Colon (tissue), 2 donors: Measurements from ENCODE around the gene SLC25A21.
"Not testable (repeated sequence)": the region's sequence is repeated elsewhere in the genome, so short reads cannot be mapped to it uniquely, and the experiment has no call there.

Experiments used
- FAIRE-seq: peaks from 2 replicates; lab custom pipeline; 2012; peaks lifted over from hg19 to GRCh38; lab: Jason Lieb, UNC
- donor health status: control.
- donor health status: control.

SLC25A21 gene

GRCh38 chr14:36863271-36863670, 309.1 kb downstream of the SLC25A21 start:
- FAIRE-seq = no peak

GRCh38 chr14:36862237-36862636, 310.2 kb downstream of the SLC25A21 start:
- FAIRE-seq = not testable (repeated sequence)

- FAIRE-seq = no peak
Observed at GRCh38 chr14:36860831-36861230, 311.6 kb downstream of the SLC25A21 start.

- no peak for FAIRE-seq
Observed at GRCh38 chr14:36859119-36859518, 313.3 kb downstream of the SLC25A21 start.

- no peak for FAIRE-seq
Observed at GRCh38 chr14:36857842-36858445, 314.5 kb downstream of the SLC25A21 start.

DNA sequence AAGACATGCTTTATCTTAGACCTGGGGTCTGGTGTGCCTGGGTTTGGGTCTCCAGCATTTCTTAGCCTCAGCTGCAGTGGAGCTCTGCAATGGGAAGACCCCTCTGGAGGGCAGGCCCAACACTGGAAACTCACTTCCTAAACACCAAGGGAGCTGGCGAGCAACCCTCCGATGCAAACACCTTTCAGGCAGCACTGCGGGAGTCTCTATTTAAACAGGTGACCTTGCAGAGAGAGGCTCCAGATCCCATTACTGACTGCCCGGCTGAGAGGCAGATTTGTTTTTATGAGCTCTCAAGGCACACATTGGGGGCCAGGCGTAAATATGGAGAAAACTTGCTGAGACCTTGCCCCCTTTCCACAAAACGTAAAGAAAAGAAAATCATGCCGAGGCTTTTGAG, 315.3 kb downstream of the SLC25A21 start:
- FAIRE-seq = no peak

DNA sequence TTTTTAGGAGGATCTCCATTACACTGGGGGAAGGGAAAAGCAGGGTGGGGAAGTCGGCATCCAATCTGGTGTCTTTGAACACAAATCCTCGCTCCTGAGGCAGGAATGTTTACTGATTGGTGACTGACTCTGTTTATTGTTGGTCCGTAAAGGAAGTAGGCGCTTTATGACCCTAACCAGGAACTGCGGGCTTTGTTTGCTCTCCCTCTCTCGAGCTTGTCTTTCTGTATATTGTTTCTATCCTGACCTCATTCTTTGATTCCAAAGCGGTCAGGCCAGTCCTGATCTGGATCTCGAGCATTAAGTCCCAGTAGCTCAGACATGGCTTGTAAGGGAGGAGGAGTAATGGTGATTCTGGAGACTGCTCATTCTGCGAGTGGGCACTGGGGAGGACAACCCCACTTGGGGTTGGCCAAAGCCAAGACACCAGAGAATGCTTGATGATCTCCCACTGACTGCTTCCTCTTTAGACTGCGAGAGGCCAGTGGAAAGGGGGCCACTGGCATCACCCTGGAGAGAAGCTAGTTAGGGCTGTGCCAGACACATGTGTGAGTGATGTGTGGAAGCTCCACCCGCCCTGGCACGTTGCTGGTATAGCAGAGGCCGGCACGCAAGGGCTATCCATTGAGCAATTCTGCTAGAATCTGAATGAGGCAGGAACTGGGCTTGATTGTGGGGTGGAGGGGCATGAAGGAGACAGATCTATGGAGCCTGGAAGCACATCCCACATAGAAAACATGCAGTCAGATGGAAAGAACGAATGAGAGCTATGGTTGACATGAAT, 316.1 kb downstream of the SLC25A21 start:
- FAIRE-seq = no peak

- no peak for FAIRE-seq
Observed at GRCh38 chr14:36855396-36855795, 317.0 kb downstream of the SLC25A21 start.

DNA sequence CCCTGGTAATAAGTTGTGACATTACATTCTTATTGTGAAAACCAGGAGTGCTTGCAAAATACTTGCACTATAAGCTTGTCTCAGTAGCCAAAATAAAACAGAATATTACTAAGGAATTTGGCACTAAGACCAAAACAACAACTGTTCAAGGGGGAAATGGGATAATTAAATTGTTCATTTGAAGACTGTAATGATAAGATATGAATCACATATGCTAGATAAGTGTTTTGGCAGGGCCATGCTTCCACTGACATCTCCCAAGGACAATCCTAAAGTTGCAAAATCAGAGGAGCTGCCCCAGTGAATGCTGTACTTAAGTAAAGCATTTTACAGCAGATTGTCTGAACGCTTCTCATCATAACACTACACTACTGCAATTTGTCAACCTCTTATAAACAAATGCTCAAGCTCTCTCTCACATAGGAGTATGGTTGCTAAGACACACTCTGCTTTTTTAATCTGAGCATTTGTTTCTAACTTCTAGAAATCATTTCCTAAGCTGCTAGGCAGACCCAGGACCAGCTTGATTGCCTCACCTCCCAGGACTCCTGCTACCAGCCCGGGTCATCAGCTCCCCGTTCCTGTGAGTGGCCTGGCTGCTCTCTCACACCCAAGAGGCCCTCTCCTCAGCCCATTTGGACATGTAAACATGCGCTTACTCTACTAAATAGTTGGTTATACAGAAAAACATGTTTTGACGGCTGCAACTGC, 319.3 kb downstream of the SLC25A21 start:
- FAIRE-seq = no peak

GRCh38 chr14:36848213-36848612, 324.2 kb downstream of the SLC25A21 start:
- no peak for FAIRE-seq

DNA sequence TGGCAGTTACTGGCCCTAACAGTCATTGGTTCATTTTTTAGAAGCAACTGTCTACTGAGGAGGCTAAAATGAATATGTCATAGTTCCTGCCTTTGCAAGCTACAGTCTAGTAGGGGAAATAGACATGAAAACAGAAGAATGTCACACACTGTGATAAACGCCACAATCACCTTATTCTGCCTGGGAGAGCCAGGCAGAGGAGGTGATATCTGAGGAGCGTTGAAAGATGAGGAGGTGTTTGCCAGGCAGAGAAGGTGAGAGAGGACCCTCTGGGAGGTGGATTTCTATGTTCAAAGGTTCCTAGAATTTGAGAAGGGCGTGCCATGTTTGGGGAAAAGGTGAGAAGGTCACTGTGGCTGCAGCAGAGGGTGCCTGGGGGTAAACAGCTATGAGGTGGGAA, 325.0 kb downstream of the SLC25A21 start:
- FAIRE-seq = no peak

GRCh38 chr14:36845356-36846012, 326.9 kb downstream of the SLC25A21 start:
- FAIRE-seq = no peak

DNA sequence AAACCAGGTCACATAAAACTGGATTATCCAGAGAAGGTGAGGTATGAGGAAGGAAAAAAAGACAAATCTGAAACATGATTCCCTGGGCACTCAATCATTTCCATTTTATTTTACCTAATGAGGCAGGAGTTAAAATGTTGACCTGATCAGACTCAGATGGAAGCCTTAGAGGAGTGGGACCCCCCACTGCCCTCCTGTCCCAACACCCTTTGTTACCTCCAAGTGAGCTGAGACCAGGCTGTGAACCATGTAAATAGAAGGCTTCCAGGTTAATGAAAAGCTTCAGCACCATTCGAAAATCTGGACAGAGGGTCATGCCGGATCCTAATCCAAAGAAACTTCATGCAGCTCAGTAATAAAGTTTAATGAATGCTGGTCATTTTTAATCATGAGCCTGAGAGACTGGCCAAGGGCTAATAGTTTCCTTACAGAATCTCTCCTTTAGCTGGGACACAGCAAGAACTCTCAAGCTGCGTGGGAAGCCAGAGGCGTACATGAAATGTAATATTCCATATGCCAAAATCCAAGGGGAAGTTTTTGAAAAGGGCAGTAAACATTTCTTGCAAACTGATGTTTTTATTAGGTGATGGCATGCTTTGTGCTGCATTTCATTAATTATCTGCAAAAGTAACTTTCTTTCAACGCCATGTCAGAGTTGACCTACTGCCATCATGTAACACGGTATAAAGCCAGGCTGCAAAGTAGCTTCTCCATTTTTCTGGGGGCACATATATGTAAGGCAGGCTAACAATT, 327.8 kb downstream of the SLC25A21 start:
- no peak for FAIRE-seq

- no peak for FAIRE-seq
Observed at GRCh38 chr14:36843410-36843809, 329.0 kb downstream of the SLC25A21 start.

DNA sequence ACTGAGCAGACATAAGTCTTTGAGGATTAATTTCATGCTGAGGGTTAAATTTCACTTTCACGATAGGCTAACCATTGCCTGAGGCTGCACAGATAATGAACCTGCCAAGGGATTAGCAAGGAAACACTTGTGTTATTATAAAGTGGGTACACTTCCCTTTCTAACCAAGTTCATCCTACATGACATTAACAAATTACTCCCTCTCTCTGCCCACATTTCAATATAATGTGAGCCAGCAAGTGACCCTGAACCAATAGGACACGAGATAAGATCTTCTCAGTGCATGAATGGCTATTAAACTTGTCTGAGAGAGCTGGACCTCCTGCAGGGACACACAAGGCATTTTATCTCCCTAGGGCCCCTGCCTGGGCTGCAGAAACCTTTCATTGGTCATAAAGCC, 337.3 kb downstream of the SLC25A21 start:
- FAIRE-seq = no peak

- FAIRE-seq = no peak
Observed at GRCh38 chr14:36834293-36834692, 338.1 kb downstream of the SLC25A21 start.

DNA sequence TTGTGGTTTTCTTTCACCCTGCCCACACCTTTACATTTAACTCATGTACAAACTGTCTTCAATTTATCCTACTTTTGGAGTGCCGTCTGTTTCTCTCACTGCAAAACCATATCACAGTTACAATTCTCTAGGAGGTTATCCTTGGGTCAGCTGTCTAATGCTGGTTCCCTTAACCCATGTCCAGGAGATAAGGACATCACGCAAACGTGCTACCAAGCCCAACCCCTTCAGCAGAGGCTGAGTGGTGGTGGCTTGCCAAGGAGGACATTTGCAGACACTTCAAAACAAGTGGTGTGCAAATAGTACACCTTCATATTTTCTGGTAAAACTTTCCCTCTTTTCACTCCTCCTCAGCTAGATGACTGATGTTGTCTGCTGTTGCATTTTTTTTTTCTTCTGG, 342.9 kb downstream of the SLC25A21 start:
- no peak for FAIRE-seq

- FAIRE-seq = no peak
Observed at GRCh38 chr14:36827861-36828260, 344.5 kb downstream of the SLC25A21 start.

GRCh38 chr14:36826614-36827013, 345.8 kb downstream of the SLC25A21 start:
- FAIRE-seq = no peak

DNA sequence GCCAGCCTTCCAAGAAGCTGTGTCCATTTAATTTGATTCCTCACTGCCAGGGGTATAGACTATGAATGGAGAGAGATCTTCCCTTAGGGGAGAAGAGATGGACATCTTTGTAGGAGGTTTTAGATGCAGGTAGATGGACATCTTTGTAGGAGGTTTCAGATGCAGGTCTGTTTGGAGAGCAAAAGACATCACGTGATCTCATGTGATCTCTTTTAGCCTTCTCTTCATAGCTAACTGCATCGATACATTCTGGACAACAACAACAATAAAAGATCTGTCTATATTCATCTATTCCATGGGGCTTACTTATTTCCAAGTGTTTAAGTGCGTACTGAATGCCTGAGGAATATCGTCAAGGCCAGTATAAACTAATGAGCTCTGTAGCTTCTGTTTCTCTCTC, 347.6 kb downstream of the SLC25A21 start:
- FAIRE-seq = no peak

GRCh38 chr14:36823651-36824050, 348.8 kb downstream of the SLC25A21 start:
- no peak for FAIRE-seq

- no peak for FAIRE-seq
Observed at GRCh38 chr14:36822685-36823084, 349.7 kb downstream of the SLC25A21 start.
